ENCODE results near the gene LIME1.
A peak's percentile ranks its signal among the peaks of the same experiment; 100 is the strongest.

Gene LIME1

GRCh38 chr20:63734111-63734945, 2.1 kb upstream of the LIME1 start:
- FAIRE-seq (no peak), DNase-seq (ENCODE audit: insufficient read length, low spot score) (no peak)
- TF ChIP-seq POLR2A (IDR thresholded peaks at IDR 0.05; ENCODE audit: low read depth, low read length) = no peak

GRCh38 chr20:63734946-63735858, 1.3 kb upstream of the LIME1 start:
- FAIRE-seq (no peak), DNase-seq (ENCODE audit: insufficient read length, low spot score) (no peak)
- no peak for TF ChIP-seq POLR2A (IDR thresholded peaks at IDR 0.05; ENCODE audit: low read depth, low read length)

- DNase-seq (ENCODE audit: insufficient read length, low spot score) (no peak), FAIRE-seq (no peak)
- TF ChIP-seq POLR2A (IDR thresholded peaks at IDR 0.05; ENCODE audit: low read depth, low read length) = no peak
Measured at GRCh38 chr20:63736893-63737694, 630 bp downstream of the LIME1 start.

- DNase-seq (ENCODE audit: insufficient read length, low spot score) = no peak
- FAIRE-seq = no peak
- TF ChIP-seq POLR2A (IDR thresholded peaks at IDR 0.05; ENCODE audit: low read depth, low read length) = no peak
Measured at GRCh38 chr20:63737695-63737944, 1.2 kb downstream of the LIME1 start.

GRCh38 chr20:63737945-63738686, 1.7 kb downstream of the LIME1 start:
- no peak for DNase-seq (ENCODE audit: insufficient read length, low spot score)
- no peak for TF ChIP-seq POLR2A (IDR thresholded peaks at IDR 0.05; ENCODE audit: low read depth, low read length)
- no peak for FAIRE-seq

GRCh38 chr20:63738687-63739129, 2.2 kb downstream of the LIME1 start:
- DNase-seq (ENCODE audit: insufficient read length, low spot score) (no peak), FAIRE-seq (no peak)
- TF ChIP-seq POLR2A (IDR thresholded peaks at IDR 0.05; ENCODE audit: low read depth, low read length) = no peak

- peak; percentile 97 for DNase-seq (ENCODE audit: insufficient read length, low spot score)
- FAIRE-seq = no peak
Measured at GRCh38 chr20:63739130-63740069, 2.9 kb downstream of the LIME1 start, which contains the start of gene SLC2A4RG. Gene SLC2A4RG (plus strand): TSS chr20:63739776. CDS start chr20:63739913, 137 bp downstream.

GRCh38 chr20:63740070-63740626, 3.7 kb downstream of the LIME1 start:
- no peak for FAIRE-seq
- DNase-seq (ENCODE audit: insufficient read length, low spot score) = peak; percentile 76

More at GRCh38 chr20:63739130-63740069, 2.9 kb downstream of the LIME1 start, which contains the start of gene SLC2A4RG:
- no peak; the same call in 1 of the 2 replicates for TF ChIP-seq POLR2A (IDR thresholded peaks at IDR 0.05; ENCODE audit: low read depth, low read length)

GRCh38 chr20:63740627-63741353, 4.3 kb downstream of the LIME1 start:
- peak; percentile 63 for TF ChIP-seq POLR2A (IDR thresholded peaks at IDR 0.05; ENCODE audit: low read depth, low read length)
- FAIRE-seq = no peak
- DNase-seq (ENCODE audit: insufficient read length, low spot score) = peak; percentile 98

More at GRCh38 chr20:63740070-63740626, 3.7 kb downstream of the LIME1 start:
- TF ChIP-seq POLR2A (IDR thresholded peaks at IDR 0.05; ENCODE audit: low read depth, low read length) = no peak; the same call in 1 of the 2 replicates

- no peak for FAIRE-seq
- no peak for DNase-seq (ENCODE audit: insufficient read length, low spot score)
- TF ChIP-seq POLR2A (IDR thresholded peaks at IDR 0.05; ENCODE audit: low read depth, low read length) = no peak
Measured at GRCh38 chr20:63741354-63741675, 4.9 kb downstream of the LIME1 start.

GRCh38 chr20:63741676-63742380, 5.4 kb downstream of the LIME1 start:
- DNase-seq (ENCODE audit: insufficient read length, low spot score) = no peak
- no peak for FAIRE-seq
- no peak for TF ChIP-seq POLR2A (IDR thresholded peaks at IDR 0.05; ENCODE audit: low read depth, low read length)
